Measurements from ENCODE around the gene MBOAT1.

MBOAT1 gene

DNA sequence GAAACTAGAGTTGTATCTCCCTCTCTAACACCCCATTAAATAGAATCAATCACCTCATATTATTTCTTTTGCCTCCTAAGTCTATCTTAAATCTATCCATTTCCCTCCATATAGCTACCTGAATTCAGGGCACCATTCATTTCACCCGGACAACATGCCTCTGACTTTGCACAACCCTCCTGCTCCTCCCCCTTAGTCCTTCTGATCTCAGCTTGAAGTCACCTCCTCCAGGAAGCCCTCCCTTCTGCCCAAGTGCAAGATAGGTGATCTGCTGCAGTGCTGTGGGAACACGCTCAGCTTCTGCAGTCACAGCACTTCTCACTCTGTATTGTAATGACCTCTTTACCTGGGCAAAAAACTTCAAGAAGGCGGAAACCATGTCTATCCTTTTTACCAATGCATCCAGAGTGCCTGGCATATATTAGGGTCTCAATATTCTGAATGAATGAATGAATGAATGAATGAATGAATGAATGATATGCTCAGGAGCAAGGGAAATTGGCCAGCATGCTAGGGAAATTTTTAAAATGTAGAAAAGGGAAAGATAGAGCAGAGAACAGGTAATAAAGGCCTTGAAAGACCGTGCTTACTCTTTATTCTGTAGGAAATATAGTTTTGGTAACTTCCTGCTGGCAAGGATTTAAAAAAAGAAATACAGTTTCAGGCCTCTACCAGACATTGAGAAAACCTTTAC is 41.7 kb downstream of the MBOAT1 start:
- TF ChIP-seq RAD21 (IDR thresholded peaks at IDR 0.05; ENCODE audit: low read depth) (no peak), TCF12 (IDR thresholded peaks at IDR 0.05; ENCODE audit: low read depth) (no peak), FOXM1 (IDR thresholded peaks at IDR 0.05; ENCODE audit: borderline replicate concordance, low read depth) (no peak), TAF1 (IDR thresholded peaks at IDR 0.05; ENCODE audit: low read depth) (no peak), CREB1 (IDR thresholded peaks at IDR 0.05; ENCODE audit: low read depth) (no peak), TEAD4 (IDR thresholded peaks at IDR 0.05) (no peak), EP300 (IDR thresholded peaks at IDR 0.05; ENCODE audit: borderline replicate concordance) (no peak), EGR1 (IDR thresholded peaks at IDR 0.05) (no peak), YY1 (IDR thresholded peaks at IDR 0.05; ENCODE audit: low read depth) (no peak), NFIC (IDR thresholded peaks at IDR 0.05) (no peak), ZBTB7A (IDR thresholded peaks at IDR 0.05; ENCODE audit: low read depth) (no peak), CEBPB (IDR thresholded peaks at IDR 0.05) (no peak)
- TF ChIP-seq, protein P1, sequence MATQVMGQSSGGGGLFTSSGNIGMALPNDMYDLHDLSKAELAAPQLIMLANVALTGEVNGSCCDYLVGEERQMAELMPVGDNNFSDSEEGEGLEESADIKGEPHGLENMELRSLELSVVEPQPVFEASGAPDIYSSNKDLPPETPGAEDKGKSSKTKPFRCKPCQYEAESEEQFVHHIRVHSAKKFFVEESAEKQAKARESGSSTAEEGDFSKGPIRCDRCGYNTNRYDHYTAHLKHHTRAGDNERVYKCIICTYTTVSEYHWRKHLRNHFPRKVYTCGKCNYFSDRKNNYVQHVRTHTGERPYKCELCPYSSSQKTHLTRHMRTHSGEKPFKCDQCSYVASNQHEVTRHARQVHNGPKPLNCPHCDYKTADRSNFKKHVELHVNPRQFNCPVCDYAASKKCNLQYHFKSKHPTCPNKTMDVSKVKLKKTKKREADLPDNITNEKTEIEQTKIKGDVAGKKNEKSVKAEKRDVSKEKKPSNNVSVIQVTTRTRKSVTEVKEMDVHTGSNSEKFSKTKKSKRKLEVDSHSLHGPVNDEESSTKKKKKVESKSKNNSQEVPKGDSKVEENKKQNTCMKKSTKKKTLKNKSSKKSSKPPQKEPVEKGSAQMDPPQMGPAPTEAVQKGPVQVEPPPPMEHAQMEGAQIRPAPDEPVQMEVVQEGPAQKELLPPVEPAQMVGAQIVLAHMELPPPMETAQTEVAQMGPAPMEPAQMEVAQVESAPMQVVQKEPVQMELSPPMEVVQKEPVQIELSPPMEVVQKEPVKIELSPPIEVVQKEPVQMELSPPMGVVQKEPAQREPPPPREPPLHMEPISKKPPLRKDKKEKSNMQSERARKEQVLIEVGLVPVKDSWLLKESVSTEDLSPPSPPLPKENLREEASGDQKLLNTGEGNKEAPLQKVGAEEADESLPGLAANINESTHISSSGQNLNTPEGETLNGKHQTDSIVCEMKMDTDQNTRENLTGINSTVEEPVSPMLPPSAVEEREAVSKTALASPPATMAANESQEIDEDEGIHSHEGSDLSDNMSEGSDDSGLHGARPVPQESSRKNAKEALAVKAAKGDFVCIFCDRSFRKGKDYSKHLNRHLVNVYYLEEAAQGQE (IDR thresholded peaks at IDR 0.05; ENCODE audit: low read depth): no peak
- TF ChIP-seq, protein P2, sequence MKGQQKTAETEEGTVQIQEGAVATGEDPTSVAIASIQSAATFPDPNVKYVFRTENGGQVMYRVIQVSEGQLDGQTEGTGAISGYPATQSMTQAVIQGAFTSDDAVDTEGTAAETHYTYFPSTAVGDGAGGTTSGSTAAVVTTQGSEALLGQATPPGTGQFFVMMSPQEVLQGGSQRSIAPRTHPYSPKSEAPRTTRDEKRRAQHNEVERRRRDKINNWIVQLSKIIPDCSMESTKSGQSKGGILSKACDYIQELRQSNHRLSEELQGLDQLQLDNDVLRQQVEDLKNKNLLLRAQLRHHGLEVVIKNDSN (IDR thresholded peaks at IDR 0.05): no peak
- TF ChIP-seq, protein P3, sequence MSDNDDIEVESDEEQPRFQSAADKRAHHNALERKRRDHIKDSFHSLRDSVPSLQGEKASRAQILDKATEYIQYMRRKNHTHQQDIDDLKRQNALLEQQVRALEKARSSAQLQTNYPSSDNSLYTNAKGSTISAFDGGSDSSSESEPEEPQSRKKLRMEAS (IDR thresholded peaks at IDR 0.05): no peak

DNA sequence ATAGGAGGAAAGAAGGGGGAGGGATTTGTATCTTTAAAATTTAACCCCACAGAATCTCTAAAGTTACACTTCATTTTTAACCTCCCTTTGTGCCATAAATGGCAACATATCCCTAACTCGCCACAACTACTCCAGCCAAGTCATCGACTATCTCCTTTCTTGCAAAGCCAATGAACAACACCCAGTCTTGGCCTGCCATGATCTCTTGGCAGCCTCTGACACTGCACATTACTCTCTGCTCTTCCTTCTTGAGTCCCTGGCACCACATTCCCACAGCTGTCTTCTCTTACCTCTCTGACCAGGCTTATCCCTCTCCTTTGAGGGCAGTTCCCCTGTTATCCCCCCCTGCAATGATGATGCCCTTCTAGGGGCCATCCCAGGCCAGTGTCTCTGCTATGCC is 42.5 kb downstream of the MBOAT1 start:
- TF ChIP-seq TAF1 (IDR thresholded peaks at IDR 0.05; ENCODE audit: low read depth) (no peak), ZBTB7A (IDR thresholded peaks at IDR 0.05; ENCODE audit: low read depth) (no peak), EP300 (IDR thresholded peaks at IDR 0.05; ENCODE audit: borderline replicate concordance) (no peak), TEAD4 (IDR thresholded peaks at IDR 0.05) (no peak), EGR1 (IDR thresholded peaks at IDR 0.05) (no peak), FOXM1 (IDR thresholded peaks at IDR 0.05; ENCODE audit: borderline replicate concordance, low read depth) (no peak), TCF12 (IDR thresholded peaks at IDR 0.05; ENCODE audit: low read depth) (no peak), RAD21 (IDR thresholded peaks at IDR 0.05; ENCODE audit: low read depth) (no peak)
- TF ChIP-seq, protein P3 (IDR thresholded peaks at IDR 0.05): no peak
- TF ChIP-seq, protein P1 (IDR thresholded peaks at IDR 0.05; ENCODE audit: low read depth): no peak

DNA sequence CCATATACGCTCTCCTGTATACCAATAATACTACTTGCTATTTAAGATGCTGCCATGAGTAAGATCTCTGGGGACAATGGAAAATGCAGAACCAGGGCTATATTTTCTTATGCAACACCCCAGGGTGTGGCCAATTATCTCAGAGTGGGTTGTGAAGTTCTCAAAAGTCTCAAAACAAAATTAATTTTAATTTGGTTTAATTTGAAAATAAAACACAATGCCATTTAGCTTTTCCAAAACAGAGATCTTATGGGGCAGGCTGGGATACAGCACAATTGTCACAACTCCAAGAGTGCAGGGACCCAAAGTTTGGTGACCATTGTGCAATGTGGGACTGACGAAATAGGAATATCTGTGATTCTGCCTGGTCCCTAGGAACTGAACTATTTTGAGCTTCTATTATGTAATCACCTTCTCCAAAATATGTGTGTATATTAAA is 43.1 kb downstream of the MBOAT1 start:
- TF ChIP-seq EP300 (IDR thresholded peaks at IDR 0.05; ENCODE audit: borderline replicate concordance): no peak
- TF ChIP-seq TEAD4 (IDR thresholded peaks at IDR 0.05): no peak
- TF ChIP-seq ZBTB7A (IDR thresholded peaks at IDR 0.05; ENCODE audit: low read depth): no peak
- TF ChIP-seq, protein P3 (IDR thresholded peaks at IDR 0.05): no peak
- TF ChIP-seq TCF12 (IDR thresholded peaks at IDR 0.05; ENCODE audit: low read depth): no peak
- no peak for TF ChIP-seq NFIC (IDR thresholded peaks at IDR 0.05)
- no peak for TF ChIP-seq FOXM1 (IDR thresholded peaks at IDR 0.05; ENCODE audit: borderline replicate concordance, low read depth)
- TF ChIP-seq, protein P2 (IDR thresholded peaks at IDR 0.05): no peak
- TF ChIP-seq YY1 (IDR thresholded peaks at IDR 0.05; ENCODE audit: low read depth): no peak
- TF ChIP-seq RAD21 (IDR thresholded peaks at IDR 0.05; ENCODE audit: low read depth): no peak
- TF ChIP-seq, protein P1 (IDR thresholded peaks at IDR 0.05; ENCODE audit: low read depth): no peak
- TF ChIP-seq TAF1 (IDR thresholded peaks at IDR 0.05; ENCODE audit: low read depth): no peak
- no peak for TF ChIP-seq CREB1 (IDR thresholded peaks at IDR 0.05; ENCODE audit: low read depth)
- TF ChIP-seq CEBPB (IDR thresholded peaks at IDR 0.05): no peak

DNA sequence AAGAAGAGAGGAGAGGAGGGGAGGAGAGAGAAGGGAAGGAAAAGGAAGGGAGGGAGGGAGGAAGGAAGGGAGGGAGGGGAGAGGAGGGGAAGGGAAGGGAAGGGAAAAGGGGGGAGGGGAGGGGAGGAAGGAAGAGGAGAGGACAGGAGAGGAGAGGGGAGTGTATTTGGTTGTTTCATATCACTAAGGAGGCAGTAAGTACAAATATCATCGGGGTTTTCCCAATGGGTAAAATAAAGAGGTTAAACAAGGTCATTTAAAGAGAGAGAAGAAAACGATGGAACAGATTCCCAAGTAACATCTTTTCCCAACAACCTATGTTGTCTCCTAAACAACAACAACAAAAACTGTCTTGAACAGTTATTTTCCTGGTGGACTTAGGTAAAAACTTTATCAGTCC is 43.6 kb downstream of the MBOAT1 start:
- TF ChIP-seq, protein P1 (IDR thresholded peaks at IDR 0.05; ENCODE audit: low read depth): no peak
- no peak for TF ChIP-seq TAF1 (IDR thresholded peaks at IDR 0.05; ENCODE audit: low read depth)
- no peak for TF ChIP-seq RAD21 (IDR thresholded peaks at IDR 0.05; ENCODE audit: low read depth)
- TF ChIP-seq EGR1 (IDR thresholded peaks at IDR 0.05): no peak
- TF ChIP-seq CREB1 (IDR thresholded peaks at IDR 0.05; ENCODE audit: low read depth): no peak
- TF ChIP-seq EP300 (IDR thresholded peaks at IDR 0.05; ENCODE audit: borderline replicate concordance): no peak
- TF ChIP-seq CEBPB (IDR thresholded peaks at IDR 0.05): no peak
- TF ChIP-seq FOXM1 (IDR thresholded peaks at IDR 0.05; ENCODE audit: borderline replicate concordance, low read depth): no peak
- no peak for TF ChIP-seq TEAD4 (IDR thresholded peaks at IDR 0.05)
- TF ChIP-seq YY1 (IDR thresholded peaks at IDR 0.05; ENCODE audit: low read depth): no peak
- TF ChIP-seq NFIC (IDR thresholded peaks at IDR 0.05): no peak
- no peak for TF ChIP-seq ZBTB7A (IDR thresholded peaks at IDR 0.05; ENCODE audit: low read depth)
- TF ChIP-seq, protein P2 (IDR thresholded peaks at IDR 0.05): no peak
- TF ChIP-seq TCF12 (IDR thresholded peaks at IDR 0.05; ENCODE audit: low read depth): no peak
- TF ChIP-seq, protein P3 (IDR thresholded peaks at IDR 0.05): no peak
